Upper lobe of left lung (tissue), 4 donors: ENCODE measurements around the gene ZNF292.

Source experiments
- CTCF ChIP-seq, 6 experiments: fragments of 450-650 bp in 4 of 6; fragments of 200-600 bp in 2 of 6; sonication (generic) in 2 of 6; IDR thresholded peaks; one replicate each; pipeline ENCODE4 v1.5.1; 2016 to 2019; ENCODE audit warnings: antibody characterized with exemption in 6 of 6
- EP300 ChIP-seq, 4 donors: sonication (generic); formaldehyde crosslinking; IDR thresholded peaks; one replicate each; pipeline ENCODE4 v1.5.1; 2017; ENCODE audit warnings: antibody characterized with exemption in 4 of 4, control low read depth in 2 of 4
- POLR2A ChIP-seq, 4 donors: fragments of 450-650 bp; IDR thresholded peaks; one replicate each; pipeline ENCODE4 v1.5.1; 2016 to 2017; ENCODE audit warnings: antibody characterized with exemption in 4 of 4, mild to moderate bottlenecking in 2 of 4

GRCh38 chr6:87213364-87213763 is 58.0 kb downstream of the ZNF292 start:
- no peak for TF ChIP-seq EP300 (IDR thresholded peaks at IDR 0.05)
- no peak for TF ChIP-seq CTCF (IDR thresholded peaks at IDR 0.05)
- TF ChIP-seq POLR2A (IDR thresholded peaks at IDR 0.05): no peak
